ENCODE data around the gene LRMDA. TPM values are rescaled to one million over a fixed set of nuclear protein-coding genes. Genes with fewer than 3 reads are reported as not detected.

LRMDA gene
- total and polyA plus RNA-seq, 3 experiments from 2014 or later, result not detected

GRCh38 chr10:75434291-75434690 is 2.9 kb downstream of the LRMDA start:
- Mint-ChIP-seq H3K27me3 (peaks cover 34 to 50% of the 10 kb centered on the region in 2 donors), H3K9me3 (peaks cover 0 to 3% (median 0%) of the 10 kb centered on the region in 5 donors), H3K4me1 (peaks cover 2 to 6% (median 4%) of the 10 kb centered on the region in 3 donors), H3K36me3 (no peaks in the 10 kb centered on the region), H3K27ac (no peak overlapping the region), H3K4me3 (no peak overlapping the region)
- POLR2A ChIA-PET, result no interaction called here
- Histone ChIP-seq H3K4me1 (ENCODE audit: insufficient read depth, low read length) (no peaks in the 10 kb centered on the region), H3K36me3 (ENCODE audit: insufficient read depth, low read length) (no peaks in the 10 kb centered on the region), H3K9me3 (ENCODE audit: low read length) (no peaks in the 10 kb centered on the region), H3K27me3 (ENCODE audit: insufficient read depth, low read length, poor library complexity, severe bottlenecking) (peaks cover 11% of the 10 kb centered on the region), H3K4me3 (ENCODE audit: low read length) (no peak overlapping the region), H3K27ac (ENCODE audit: low read depth, low read length) (no peak overlapping the region)
- CTCF ChIA-PET, result no interaction called here
- no peak for DNase-seq

GRCh38 chr10:75435291-75435690 is 3.9 kb downstream of the LRMDA start:
- no peak for DNase-seq
- Mint-ChIP-seq H3K4me1 (peaks cover 2 to 6% (median 4%) of the 10 kb centered on the region in 3 donors), H3K27me3 (peaks cover 32 to 47% of the 10 kb centered on the region in 2 donors), H3K36me3 (no peaks in the 10 kb centered on the region), H3K9me3 (peaks cover 0 to 3% (median 0%) of the 10 kb centered on the region in 5 donors), H3K27ac (no peak overlapping the region), H3K4me3 (no peak overlapping the region)
- Histone ChIP-seq H3K4me1 (ENCODE audit: insufficient read depth, low read length) (no peaks in the 10 kb centered on the region), H3K4me3 (ENCODE audit: low read length) (no peak overlapping the region), H3K27me3 (ENCODE audit: insufficient read depth, low read length, poor library complexity, severe bottlenecking) (peaks cover 11% of the 10 kb centered on the region), H3K9me3 (ENCODE audit: low read length) (no peaks in the 10 kb centered on the region), H3K27ac (ENCODE audit: low read depth, low read length) (no peak overlapping the region), H3K36me3 (ENCODE audit: insufficient read depth, low read length) (no peaks in the 10 kb centered on the region)
- CTCF ChIA-PET, result no interaction called here
- POLR2A ChIA-PET, result no interaction called here

DNA sequence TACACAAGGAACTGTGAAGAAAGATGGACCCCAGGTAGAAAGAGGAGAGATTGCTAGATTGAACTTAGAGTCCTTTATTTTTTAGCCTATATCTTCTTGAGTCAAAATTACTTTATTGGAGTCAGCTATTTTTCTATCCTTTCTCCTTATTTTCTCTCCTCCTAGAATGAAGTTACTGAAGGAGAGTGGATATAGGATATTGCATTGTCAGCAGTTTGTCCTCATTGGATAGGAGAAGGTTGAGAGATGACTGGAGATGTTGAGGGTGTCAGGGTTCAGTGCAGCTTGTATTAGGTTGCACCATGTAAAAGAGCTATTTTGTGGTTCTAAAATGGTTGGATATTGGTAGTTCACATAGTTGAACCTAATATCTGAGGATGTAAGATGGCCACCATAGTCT is 5.5 kb downstream of the LRMDA start:
- Mint-ChIP-seq H3K4me1 (peaks cover under 1 to 2% (median 1%) of the 10 kb centered on the region in 3 donors), H3K9me3 (peaks cover 0 to 3% (median 0%) of the 10 kb centered on the region in 5 donors), H3K36me3 (no peaks in the 10 kb centered on the region), H3K27me3 (peaks cover 33 to 42% of the 10 kb centered on the region in 2 donors), H3K4me3 (no peak overlapping the region), H3K27ac (no peak overlapping the region)
- no peaks in the 10 kb centered on the region for H3K9me3 ChIP-seq (ENCODE audit: low read length)
- DNase-seq, result no peak
- ChIA-PET POLR2A (no interaction called here), CTCF (no interaction called here)
- H3K4me1 ChIP-seq (ENCODE audit: insufficient read depth, low read length), result no peaks in the 10 kb centered on the region
- H3K27ac ChIP-seq (ENCODE audit: low read depth, low read length), result no peak overlapping the region
- H3K4me3 ChIP-seq (ENCODE audit: low read length), result no peak overlapping the region
- H3K36me3 ChIP-seq (ENCODE audit: insufficient read depth, low read length), result no peaks in the 10 kb centered on the region
- peaks cover 11% of the 10 kb centered on the region for H3K27me3 ChIP-seq (ENCODE audit: insufficient read depth, low read length, poor library complexity, severe bottlenecking)

DNA sequence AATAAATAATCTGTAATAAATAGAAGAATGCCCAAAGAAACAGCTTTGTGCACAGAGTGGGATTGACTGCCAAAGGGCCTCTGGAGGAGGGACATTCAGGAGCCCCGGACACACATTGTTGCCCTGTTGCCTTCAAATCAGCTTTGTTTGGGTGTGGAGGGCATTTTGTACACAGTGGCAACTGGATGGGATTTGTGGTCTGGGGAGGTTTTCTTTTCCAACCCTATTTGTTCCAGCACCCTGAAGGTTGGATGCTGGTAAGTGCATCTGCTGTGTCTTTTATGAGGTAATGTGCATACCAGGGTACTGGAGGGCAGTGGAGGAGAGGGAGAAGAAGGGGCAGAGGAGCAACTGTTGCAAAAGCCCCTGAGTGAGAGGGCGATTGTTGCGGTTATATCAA is 6.3 kb downstream of the LRMDA start:
- Histone ChIP-seq H3K27me3 (ENCODE audit: insufficient read depth, low read length, poor library complexity, severe bottlenecking) (peaks cover 11% of the 10 kb centered on the region), H3K9me3 (ENCODE audit: low read length) (no peaks in the 10 kb centered on the region), H3K27ac (ENCODE audit: low read depth, low read length) (no peak overlapping the region), H3K4me3 (ENCODE audit: low read length) (no peak overlapping the region), H3K36me3 (ENCODE audit: insufficient read depth, low read length) (no peaks in the 10 kb centered on the region), H3K4me1 (ENCODE audit: insufficient read depth, low read length) (no peaks in the 10 kb centered on the region)
- H3K4me3 Mint-ChIP-seq, result no peak overlapping the region
- CTCF ChIA-PET, result no interaction called here
- peaks cover 25 to 34% of the 10 kb centered on the region in 2 donors for H3K27me3 Mint-ChIP-seq
- H3K36me3 Mint-ChIP-seq, result no peaks in the 10 kb centered on the region
- POLR2A ChIA-PET, result no interaction called here
- no peaks in the 10 kb centered on the region for H3K4me1 Mint-ChIP-seq
- H3K9me3 Mint-ChIP-seq, result peaks cover 0 to 6% (median 3%) of the 10 kb centered on the region in 5 donors
- DNase-seq, result no peak
- H3K27ac Mint-ChIP-seq, result no peak overlapping the region

DNA sequence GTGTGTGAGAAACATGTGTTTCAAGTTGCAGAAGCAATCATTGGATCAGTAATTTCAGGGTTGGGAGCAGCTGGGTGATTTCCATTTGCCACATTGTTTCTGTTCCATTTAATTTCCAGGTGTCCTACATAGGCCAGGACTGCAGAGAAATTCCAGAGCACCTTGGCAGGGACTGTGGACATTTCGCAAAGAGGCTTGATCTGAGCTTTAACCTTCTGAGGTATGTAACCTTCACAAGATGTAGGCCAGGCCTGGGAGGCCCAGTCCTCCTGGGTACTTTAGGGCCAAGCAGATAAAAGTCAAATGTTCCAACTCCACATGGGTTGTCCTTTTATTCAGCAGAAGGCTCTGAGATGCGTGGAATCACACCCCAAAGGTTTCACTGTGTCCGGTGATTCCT is 6.9 kb downstream of the LRMDA start:
- H3K4me1 Mint-ChIP-seq, result no peaks in the 10 kb centered on the region
- CTCF ChIA-PET, result no interaction called here

GRCh38 chr10:75439811-75440210 is 8.4 kb downstream of the LRMDA start:
- Mint-ChIP-seq H3K9me3 (peaks cover 10 to 22% (median 12%) of the 10 kb centered on the region in 5 donors), H3K27me3 (peaks cover 9 to 15% of the 10 kb centered on the region in 2 donors), H3K4me3 (no peak overlapping the region), H3K27ac (no peak overlapping the region), H3K36me3 (no peaks in the 10 kb centered on the region), H3K4me1 (no peaks in the 10 kb centered on the region)
- Histone ChIP-seq H3K27me3 (ENCODE audit: insufficient read depth, low read length, poor library complexity, severe bottlenecking) (peaks cover 4% of the 10 kb centered on the region), H3K27ac (ENCODE audit: low read depth, low read length) (no peak overlapping the region), H3K9me3 (ENCODE audit: low read length) (no peaks in the 10 kb centered on the region), H3K36me3 (ENCODE audit: insufficient read depth, low read length) (no peaks in the 10 kb centered on the region), H3K4me1 (ENCODE audit: insufficient read depth, low read length) (no peaks in the 10 kb centered on the region), H3K4me3 (ENCODE audit: low read length) (no peak overlapping the region)
- no peak for DNase-seq
- CTCF ChIA-PET, result no interaction called here
- POLR2A ChIA-PET, result no interaction called here

More for the DNA sequence above, 6.9 kb downstream of the LRMDA start:
- H3K27ac Mint-ChIP-seq, result no peak overlapping the region
- H3K9me3 Mint-ChIP-seq, result peaks cover 3 to 11% (median 4%) of the 10 kb centered on the region in 5 donors
- no peaks in the 10 kb centered on the region for H3K9me3 ChIP-seq (ENCODE audit: low read length)
- no peaks in the 10 kb centered on the region for H3K4me1 ChIP-seq (ENCODE audit: insufficient read depth, low read length)
- H3K4me3 ChIP-seq (ENCODE audit: low read length), result no peak overlapping the region
- no peak overlapping the region for H3K27ac ChIP-seq (ENCODE audit: low read depth, low read length)
- H3K27me3 ChIP-seq (ENCODE audit: insufficient read depth, low read length, poor library complexity, severe bottlenecking), result peaks cover 6% of the 10 kb centered on the region
- POLR2A ChIA-PET, result no interaction called here
- H3K27me3 Mint-ChIP-seq, result peaks cover 22 to 28% of the 10 kb centered on the region in 2 donors
- H3K36me3 Mint-ChIP-seq, result no peaks in the 10 kb centered on the region
- no peak overlapping the region for H3K4me3 Mint-ChIP-seq
- DNase-seq, result no peak
- no peaks in the 10 kb centered on the region for H3K36me3 ChIP-seq (ENCODE audit: insufficient read depth, low read length)

- no peaks in the 10 kb centered on the region for H3K4me1 ChIP-seq (ENCODE audit: insufficient read depth, low read length)
- H3K27ac ChIP-seq (ENCODE audit: low read depth, low read length), result no peak overlapping the region
- H3K36me3 ChIP-seq (ENCODE audit: insufficient read depth, low read length), result no peaks in the 10 kb centered on the region
- no peak overlapping the region for H3K4me3 Mint-ChIP-seq
- DNase-seq, result no peak
- peaks cover 9 to 10% of the 10 kb centered on the region in 2 donors for H3K27me3 Mint-ChIP-seq
- peaks cover 10 to 22% (median 14%) of the 10 kb centered on the region in 5 donors for H3K9me3 Mint-ChIP-seq
- H3K27ac Mint-ChIP-seq, result no peak overlapping the region
- H3K27me3 ChIP-seq (ENCODE audit: insufficient read depth, low read length, poor library complexity, severe bottlenecking), result peaks cover 4% of the 10 kb centered on the region
- H3K36me3 Mint-ChIP-seq, result no peaks in the 10 kb centered on the region
- CTCF ChIA-PET, result interaction anchor here (0.7 kb wide), 1 partner anchor 10 kb away, joined by 3 read pairs; no protein-coding TSS in a partner anchor
- H3K4me3 ChIP-seq (ENCODE audit: low read length), result no peak overlapping the region
- POLR2A ChIA-PET, result no interaction called here
- H3K4me1 Mint-ChIP-seq, result no peaks in the 10 kb centered on the region
- no peaks in the 10 kb centered on the region for H3K9me3 ChIP-seq (ENCODE audit: low read length)
Observed at GRCh38 chr10:75440271-75440793, 8.9 kb downstream of the LRMDA start.

DNA sequence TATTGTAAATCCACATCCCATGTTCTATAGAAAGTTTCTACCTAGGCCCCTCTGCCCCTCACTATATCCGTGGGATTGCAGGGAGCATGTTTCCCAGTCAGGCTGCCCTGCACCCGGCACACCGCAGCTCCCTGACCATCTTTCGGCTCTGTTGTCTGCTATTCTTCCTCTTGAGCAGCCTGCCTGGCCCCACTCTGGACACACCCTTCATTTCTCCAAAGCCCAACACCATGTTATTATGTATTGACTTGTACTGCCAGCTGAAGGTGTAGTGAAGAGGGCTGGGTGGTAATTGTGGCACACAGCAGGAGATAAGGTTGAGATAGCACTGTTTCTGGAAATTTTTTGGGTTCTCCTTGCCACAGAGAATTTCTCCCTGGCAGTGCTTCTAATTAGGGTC is 9.8 kb downstream of the LRMDA start:
- peaks cover 9% of the 10 kb centered on the region in 2 donors for H3K27me3 Mint-ChIP-seq
- ChIA-PET POLR2A (no interaction called here), CTCF (no interaction called here)
- Histone ChIP-seq H3K27me3 (ENCODE audit: insufficient read depth, low read length, poor library complexity, severe bottlenecking) (peaks cover 4% of the 10 kb centered on the region), H3K27ac (ENCODE audit: low read depth, low read length) (no peak overlapping the region), H3K36me3 (ENCODE audit: insufficient read depth, low read length) (no peaks in the 10 kb centered on the region), H3K4me3 (ENCODE audit: low read length) (no peak overlapping the region), H3K4me1 (ENCODE audit: insufficient read depth, low read length) (no peaks in the 10 kb centered on the region), H3K9me3 (ENCODE audit: low read length) (no peaks in the 10 kb centered on the region)
- no peaks in the 10 kb centered on the region for H3K36me3 Mint-ChIP-seq
- no peak overlapping the region for H3K4me3 Mint-ChIP-seq
- H3K4me1 Mint-ChIP-seq, result no peaks in the 10 kb centered on the region
- no peak for DNase-seq
- peaks cover 10 to 26% (median 17%) of the 10 kb centered on the region in 5 donors for H3K9me3 Mint-ChIP-seq
- no peak overlapping the region for H3K27ac Mint-ChIP-seq

Data from CD8-positive, alpha-beta memory T cell (primary cell).